Putamen (tissue), 1 donor: ENCODE data around the gene RDX.
"Not testable (repeated sequence)": the region's sequence is repeated elsewhere in the genome, so short reads cannot be mapped to it uniquely, and the experiment has no call there.

Experiments used
- DNase-seq: peaks from one replicate; pipeline ENCODE4 v3.0.0-alpha.2; 2016; ENCODE audit warnings: low spot score

Gene RDX

DNA sequence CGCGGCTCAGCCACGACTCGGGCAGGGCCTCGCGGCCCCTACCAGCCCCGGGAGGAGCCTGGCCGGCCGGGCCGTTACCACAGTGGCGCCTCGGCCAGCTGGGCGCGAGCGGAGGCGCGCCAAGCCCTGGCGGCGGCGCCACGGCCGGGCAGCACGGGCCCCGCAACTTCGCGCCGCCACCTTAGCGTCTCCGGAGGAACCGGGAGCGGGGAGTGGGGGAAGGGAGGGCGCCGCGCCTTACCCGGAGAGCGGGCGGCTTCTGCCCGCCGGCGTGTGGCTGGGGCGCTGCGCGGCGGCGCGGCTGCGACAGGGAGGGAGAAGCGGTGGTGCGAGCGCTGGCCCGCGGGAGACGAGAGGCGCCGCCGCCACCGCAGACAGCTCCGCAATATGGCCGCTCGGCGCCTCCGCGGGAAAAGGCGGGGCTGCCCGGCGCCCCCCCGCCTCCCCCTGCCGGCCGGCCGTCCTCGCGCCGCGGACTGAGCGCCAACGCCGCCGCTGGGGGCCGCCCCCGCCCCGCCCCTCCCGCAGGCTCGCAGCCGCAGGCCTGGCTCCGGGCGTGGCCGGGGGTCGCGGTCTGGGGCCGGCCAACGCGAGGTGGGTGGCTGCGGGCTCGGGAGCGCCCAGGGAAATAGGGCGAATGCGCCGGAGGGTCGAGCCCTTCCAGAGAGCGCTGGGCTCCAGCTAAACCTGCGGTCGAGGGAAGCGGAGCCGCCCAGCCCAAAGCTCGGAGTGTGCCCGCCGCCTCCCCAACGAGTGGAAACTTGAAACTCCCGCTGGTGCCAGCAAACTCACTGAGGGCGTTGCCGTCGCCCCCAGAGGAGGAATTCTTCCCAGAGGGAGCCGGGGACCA, at the start of gene RDX:
RDX (minus strand) TSS at position 389 of the 850 bp plus-strand sequence. CDS start 16,922 bp downstream, outside the sequence.
- DNase-seq: peak; percentile 78

DNA sequence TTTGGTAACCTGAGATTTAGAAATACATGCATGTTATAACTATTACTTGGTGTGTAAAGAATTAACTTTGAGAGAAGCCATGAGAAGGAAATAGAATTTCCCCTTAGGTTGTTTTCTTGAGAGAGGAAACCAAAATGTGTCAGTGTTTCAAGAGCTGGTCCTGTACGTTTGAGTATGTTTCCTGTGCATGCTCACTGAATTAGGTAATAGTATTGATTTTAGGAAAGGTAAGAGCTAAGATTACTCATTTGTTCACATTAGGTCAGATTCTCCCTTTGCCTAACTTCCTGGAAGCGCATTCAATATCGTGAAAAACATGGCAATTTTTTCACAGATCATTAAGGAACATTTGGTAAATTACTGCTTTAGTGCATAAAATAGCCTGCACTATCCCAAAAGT, 49.3 kb upstream of the RDX start:
- DNase-seq: no peak

DNA sequence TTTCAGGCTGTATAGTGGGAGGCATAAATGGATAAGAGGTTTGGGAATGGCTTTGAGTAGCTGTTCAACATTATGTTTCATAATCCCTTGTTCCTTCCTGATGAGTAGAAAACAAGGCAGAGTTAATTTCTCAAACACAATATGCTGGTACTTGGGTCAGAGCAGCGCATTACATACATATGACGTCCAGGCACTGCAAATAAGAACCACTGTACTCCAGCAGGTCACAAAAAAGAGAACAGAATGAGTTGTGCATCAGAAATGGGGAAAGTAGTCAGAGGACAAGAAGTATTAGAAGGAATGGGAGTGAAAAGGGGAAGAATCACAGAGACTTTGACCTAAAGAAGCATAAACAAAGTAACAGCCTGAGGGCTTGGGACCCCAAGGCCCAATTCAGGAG, 44.0 kb upstream of the RDX start:
- no peak for DNase-seq

DNA sequence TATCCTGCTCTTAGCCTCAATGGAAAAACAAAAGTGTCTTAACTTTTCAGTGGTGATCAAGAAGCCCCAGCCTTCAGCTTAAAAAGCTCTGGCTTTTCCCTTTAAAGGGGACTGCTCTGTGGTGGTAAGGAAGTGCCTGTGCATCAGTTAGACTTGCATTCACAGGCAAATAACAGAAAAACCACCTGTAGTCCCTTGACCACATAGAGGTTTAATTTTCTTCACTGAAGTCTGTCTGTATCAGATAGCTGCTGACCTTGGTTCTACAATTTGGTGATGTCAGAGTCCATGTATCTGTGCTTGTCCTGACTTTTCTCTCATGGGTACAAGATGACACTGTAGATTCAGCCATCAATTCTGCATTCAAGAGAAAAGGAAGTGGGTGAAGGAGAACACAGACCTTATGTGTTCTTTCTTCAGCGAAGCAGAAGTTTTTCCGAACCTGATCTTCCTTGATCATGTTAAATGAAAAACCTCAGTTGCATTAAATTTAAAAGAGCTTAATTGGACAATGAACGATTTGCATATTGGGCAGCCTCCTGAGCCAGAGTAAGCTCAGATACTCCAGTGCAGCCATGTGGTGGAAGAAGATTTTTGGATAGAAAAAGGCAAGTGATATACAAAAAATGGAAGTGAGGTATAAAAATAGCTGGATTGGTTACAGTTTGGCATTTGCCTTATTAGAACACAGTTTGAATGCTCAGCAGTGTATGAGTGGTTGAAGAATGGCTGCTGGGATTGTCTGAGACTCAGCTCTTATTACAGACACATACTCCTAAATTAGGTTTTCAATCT, 43.2 kb upstream of the RDX start:
- DNase-seq: no peak

DNA sequence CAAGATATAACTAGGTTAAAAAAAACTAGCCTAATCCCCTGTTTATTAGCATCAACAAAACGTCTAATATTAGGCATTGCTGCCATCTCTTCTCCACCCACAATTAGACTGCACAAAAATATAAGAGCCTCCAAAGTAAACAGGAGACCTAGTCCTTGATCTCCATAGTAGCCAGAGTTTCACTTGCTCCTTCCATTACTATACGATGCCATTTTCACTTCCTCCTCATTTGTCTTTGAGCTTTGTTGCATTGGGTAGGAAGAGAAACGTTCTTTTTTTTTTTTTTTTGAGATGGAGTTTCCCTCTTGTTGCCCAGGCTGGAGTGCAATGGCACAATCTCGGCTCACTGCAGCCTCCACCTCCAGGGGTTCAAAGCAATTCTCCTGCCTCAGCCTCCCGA, 42.3 kb upstream of the RDX start:
- no peak for DNase-seq

DNA sequence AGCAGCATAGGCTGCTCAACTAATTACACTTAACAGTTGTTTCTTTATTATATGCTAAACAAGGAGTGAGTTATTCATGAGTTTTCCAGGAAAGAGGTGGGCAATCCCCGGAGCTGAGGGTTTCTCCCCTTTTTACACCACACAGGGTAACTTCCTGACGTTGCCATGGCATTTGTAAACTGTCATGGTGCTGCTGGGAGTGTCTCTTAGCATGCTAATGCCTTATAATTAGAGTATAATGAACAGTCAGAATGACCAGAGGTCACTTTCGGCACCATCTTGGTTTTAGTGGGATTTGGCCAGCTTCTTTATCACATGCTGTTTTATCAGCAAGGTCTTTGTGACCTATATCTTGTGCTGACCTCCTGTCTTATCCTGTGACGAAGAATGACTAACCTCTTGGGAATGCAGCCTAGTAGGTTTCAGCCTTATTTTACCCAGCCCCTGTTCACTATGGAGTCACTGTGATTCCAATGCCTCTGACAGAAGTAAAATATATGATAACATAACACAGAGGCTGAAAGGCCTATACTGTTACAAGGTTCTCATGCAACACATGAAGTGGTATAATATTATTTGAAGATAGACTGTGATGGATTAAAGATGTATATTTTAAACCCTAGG, 41.3 kb upstream of the RDX start:
- DNase-seq: no peak

DNA sequence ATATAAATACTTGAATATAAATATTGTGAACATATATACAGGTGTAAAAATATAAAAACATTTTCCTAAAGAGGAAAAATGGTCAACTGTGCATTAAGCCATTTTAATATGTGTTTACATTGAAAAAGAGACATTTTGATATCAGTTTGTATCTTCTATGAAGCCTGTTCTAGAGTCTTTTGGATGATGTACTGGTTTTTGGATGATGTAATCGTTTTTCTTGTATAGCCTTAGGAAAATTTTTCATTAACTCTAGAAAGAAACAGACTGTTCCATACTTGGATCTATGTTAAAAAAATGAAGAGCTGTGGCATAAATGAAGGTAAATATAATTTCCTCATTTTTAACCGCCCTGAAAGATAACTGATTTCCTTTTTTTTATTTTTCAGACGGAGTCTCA, 39.6 kb upstream of the RDX start:
- DNase-seq: no peak

DNA sequence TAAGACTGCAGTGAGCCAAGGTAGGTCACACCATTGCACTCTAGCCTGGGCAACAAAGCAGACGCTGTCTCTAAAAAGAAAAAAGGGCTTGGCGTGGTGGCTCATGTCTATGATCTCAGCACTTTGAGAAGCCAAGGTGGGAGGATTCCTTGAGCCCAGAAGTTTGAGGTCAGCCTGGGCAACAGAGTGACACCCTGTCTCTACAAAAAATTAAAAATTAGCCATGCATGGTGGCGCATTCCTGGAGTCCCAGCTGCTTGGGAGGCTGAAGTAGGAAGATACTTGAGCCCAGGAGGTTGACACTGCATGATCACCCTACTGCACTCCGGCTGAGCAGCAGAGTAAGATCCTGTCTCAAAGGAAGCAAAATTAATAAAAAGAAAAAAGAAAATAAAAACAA, 38.9 kb upstream of the RDX start:
- no peak for DNase-seq

DNA sequence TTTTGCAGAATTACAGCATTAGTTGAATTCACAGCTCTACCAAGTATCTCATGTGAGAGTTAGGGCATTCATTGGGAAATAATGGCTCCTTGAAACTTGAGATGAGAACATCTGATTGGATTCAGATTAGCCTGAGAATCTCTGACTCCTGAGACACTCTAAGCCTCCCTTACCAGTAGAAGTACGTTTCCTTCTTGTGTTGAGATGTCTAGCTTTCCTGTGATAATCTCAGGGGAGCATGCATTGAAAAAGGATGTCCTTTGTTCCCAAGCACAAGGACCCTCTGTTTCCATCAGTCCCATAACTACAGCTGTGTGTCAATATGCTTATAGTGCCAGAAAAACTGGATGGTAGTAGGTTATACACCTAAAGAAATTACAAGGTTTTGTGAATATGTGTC, 35.2 kb upstream of the RDX start:
- no peak for DNase-seq

DNA sequence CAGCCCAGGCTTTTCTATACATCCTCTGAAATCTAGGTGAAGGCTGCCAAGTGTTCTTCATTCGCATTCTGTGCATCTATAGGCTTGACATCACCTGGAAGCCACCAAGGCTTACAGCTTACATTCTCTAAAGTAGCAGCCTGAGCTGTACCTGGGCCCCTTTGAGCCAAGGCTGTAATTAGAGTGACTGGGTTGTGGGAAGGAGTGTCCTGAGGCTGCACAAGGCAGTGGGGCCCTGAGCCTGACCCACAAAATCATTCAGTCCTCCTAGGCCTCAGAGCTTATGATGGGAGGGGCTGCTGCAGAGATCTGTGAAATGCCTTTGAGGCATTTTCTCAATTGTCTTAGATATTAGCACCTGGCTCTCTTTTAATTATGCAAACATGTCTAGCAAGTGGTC, 33.0 kb upstream of the RDX start:
- DNase-seq: no peak

DNA sequence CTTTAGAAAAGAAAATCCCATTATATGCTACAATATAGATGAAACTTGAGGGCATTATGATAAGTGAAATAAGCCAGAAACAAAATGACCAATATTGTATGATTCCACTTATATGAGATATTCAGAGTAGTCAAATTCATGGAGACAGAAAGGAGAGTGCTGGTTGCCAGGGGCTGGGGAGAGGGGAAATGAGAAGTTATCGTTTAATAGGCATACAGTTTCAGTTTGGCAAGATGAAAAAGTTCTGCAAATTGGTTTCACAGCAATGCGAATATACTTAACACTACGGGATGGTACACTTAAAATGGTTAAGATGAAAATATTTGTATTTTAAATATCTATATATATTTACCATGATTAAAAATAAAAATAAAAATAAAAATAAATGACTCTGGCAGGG, 31.1 kb upstream of the RDX start:
- no peak for DNase-seq

DNA sequence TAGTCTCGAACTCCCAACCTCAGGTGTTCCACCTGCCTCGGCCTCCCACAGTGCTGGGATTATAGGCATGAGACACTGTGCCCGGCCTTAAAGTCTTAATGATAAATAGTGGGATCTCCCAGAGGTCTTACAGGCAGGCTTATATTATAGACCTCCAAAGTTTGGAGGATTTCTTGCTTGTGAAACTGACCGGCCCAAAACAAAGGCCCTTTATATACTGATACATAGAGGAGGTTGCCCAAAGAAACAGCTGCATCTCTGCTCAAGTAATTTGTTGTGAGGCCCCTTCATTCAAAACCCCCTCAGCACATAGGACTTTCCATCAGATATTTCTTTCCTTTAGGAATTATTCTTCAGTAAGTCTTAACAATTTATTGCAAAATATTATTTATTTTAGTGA, 27.4 kb upstream of the RDX start:
- peak; percentile 59 for DNase-seq

DNA sequence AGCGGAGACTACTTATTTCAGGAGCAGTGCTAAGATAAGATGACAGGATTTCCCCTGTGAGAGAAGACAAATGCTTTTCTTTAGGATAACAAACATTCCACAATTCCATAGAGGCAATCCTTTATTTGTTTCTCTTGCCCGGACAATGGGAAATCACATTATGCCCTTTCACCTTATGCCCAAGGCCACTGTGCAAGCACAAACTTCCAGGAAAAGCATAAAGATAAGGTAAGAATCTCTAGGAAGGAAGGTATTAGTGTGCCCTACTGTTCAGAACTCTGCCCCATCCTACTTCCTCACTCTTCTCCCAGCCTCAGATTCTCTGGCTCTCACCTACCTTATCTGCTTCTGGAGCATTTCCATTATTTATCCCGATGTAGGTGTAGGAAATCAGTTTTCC, 23.1 kb upstream of the RDX start:
- DNase-seq: no peak

DNA sequence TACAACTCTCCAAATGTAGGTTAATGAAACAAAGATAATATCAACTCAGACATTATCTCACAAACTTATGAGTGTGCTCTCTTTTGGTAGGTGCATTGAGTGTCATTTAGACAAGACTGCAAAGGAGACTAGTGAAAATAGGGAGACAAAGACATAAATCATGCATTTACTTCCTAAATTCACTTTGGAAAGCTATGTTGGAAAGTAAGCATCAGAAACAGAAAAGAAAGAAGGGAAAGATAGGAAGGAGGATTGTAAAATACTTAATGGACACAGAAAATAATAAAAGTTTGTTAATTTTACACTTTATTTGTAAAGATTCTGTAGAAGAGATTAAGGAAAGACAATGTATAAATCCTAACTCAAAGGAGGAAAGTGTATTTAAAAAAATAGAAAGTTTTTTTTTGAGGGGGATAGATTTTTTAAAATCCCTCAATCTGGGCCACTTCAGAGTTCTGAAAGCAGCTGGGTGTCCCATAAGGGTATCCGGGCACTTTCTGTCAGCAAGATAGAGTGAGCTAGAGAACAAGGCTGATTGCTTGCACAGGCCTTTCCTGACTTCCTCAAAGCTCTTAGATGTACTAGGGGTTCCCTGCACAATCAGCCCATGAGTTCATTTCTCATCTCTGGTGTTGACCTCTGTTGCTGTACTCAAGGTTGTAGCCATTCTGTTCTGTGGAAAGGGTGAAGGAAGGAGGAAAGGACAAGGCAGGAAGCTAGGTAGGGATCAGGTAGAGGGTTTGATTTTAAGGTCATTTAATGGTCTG, 22.4 kb upstream of the RDX start:
- no peak for DNase-seq

DNA sequence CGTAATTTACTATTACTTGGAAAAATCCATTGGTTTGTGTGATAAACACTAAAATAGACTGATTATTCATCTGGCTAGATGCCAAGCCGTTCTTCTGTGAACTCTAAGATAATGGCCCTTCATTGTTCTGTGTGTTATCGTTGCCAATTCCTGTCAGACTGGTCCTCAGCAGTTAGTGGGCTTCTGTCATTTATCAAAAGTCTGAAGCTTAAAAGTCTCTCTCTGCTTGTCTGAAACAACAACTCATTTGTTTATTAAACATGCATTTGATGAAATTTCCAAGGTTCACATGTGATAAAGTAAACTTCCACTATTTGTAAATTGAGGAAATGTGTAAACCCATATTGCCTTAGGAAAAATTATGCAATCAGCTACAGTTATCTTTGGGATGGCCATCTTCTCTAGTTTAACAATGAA, 21.1 kb upstream of the RDX start:
- DNase-seq: peak; percentile 86

DNA sequence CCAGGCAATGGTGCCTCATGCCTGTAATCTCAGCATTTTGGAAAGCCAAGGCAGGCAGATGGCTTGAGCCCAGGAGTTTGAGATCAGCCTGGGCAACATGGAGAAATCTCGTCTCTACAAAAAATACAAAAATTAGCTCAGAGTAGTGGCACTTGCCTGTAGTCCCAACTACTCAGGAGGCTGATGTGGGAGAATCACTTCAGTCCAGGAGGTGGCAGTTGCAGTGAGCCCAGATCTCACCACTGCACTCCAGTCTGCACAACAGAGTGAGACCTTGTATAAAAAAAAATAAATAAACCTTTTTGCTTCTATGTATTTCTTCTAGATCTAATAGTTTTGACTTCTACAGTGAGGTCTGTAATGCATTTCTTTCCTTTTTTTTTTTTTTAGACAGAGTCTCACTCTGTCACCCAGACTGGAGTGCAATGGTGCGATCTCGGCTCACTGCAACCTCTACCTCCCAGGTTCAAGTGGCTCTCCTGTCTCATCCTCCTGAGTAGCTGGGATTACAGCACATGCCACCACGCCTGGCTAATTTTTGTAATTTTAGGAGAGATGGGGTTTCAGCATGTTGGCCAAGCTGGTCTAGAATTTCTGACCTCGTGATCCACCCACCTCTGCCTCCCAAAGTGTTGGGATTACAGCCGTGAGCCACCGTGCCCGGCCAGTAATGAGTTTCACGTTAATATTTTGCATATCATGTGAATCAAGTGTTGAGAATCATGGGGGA, 18.1 kb upstream of the RDX start:
- no peak for DNase-seq

DNA sequence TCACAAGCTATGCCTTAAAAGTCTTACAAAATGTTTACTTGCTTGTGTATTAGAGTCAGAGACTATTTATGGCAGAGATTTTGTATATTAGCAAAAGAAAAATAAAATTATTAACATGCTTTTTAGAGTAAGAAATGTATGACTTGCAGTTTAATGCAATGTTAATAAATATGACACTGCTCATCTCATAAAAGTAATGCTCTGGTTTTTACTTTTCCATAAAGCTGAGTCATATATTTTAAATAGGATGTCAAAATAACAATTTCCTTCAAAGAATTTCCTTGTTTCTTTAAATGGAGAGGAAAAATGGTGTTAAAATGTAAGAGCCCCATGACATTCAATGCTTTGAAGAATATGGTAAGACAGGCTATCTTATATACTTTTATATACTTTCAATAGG, 16.3 kb upstream of the RDX start:
- DNase-seq: no peak

DNA sequence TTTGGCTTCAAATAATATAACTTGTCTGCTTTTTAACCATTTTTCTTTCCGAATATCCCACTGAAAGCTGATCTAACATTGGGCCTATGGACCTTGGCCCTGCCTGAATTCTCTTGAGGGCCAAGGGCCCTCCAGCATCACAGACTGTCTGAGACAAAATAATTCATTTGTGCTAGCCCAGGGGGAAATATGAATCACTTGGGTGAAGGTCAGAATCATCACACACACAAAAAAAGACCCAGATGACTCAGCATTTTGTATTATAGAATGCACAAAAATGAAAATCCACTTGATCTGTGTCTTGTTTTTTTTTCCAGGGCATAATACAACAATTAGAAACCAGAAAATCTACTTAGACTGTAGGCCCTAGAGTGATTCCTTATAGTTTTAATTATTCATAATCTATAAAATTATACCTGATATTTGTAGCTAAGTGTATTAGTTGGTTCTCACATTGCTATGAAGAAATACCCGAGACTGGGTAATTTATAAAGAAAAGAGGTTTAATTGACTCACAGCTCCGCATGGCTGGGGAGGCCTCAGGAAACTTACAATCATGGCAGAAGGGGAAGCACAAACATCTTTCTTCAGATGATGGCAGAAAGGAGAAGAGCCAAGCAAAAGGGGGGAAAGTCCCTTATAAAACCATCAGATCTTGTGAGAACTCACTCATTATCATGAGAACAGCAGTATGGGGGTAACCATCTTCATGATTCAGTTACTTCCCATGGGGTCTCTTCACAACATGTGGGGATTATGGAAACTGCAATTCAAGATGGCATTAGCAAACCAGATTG, 15.6 kb upstream of the RDX start:
- no peak for DNase-seq

DNA sequence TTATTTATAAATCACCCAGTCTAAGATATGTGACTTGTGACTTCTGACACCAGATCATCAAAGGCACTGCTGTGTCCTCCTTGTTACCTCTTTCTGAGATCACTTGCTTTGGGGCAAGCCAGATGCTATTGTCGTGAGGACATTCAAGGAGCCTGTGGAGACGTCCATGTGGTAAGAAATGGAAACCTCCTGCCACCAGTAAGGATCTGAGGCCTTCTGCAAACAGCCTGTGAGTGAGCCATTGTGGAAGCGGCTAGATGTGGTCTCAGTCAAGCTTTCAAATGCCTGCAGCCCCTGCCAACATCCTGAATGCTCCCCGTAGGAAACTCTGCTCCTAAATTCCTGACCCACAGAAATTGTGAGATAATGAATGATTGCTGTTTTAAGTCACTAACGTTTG, 11.7 kb upstream of the RDX start:
- DNase-seq: no peak

DNA sequence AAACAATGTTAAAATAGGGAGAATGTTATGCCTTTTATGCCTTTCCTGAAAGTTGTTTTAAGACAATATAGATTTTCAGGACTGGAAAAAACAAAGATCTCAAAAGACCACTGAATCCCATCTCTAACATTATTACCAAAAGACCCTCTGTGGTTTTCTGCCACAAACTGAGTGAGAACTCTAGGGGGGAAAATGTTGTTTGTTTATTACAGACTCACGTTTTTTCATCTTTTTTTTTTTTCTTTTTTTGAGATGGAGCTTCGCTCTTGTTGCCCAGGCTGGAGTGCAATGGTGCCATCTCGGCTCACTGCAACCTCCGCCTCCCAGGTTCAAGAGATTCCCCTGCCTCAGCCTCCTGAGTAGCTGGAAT, 9.6 kb upstream of the RDX start:
- DNase-seq: not testable (repeated sequence)
